Body of pancreas (tissue), 4 donors: Measurements from ENCODE around the gene DPY19L3. TPM values are rescaled to one million over a fixed set of nuclear protein-coding genes. Genes with fewer than 3 reads are reported as not detected.
A peak's percentile ranks its signal among the peaks of the same experiment; 100 is the strongest.

ENCODE experiments used
- ATAC-seq: fragments of 150-250 bp; one replicate; pipeline ENCODE4 v1.9.1; 2016
- DNase-seq, 4 donors: peaks; one replicate each; pipeline ENCODE4 v3.0.0-alpha.2; 2019
- H3K27ac ChIP-seq, 4 donors: fragments of 200-600 bp; sonication (generic); 1 replicate in 3 of 4; 2 replicates in 1 of 4; pipeline versions ENCODE4 v1.5.1 to v1.6.1; 2016 to 2019; ENCODE audit warnings: mild to moderate bottlenecking in 1 of 4, mixed read lengths in 1 of 4, moderate library complexity in 1 of 4
- H3K27me3 ChIP-seq, 2 donors: fragments of 200-600 bp; sonication (generic); one replicate each; pipeline ENCODE4 v1.6.0; 2016; ENCODE audit warnings: mild to moderate bottlenecking in 1 of 2
- H3K36me3 ChIP-seq, 2 donors: fragments of 200-600 bp; sonication (generic); replicated peaks in 1 of 2; 2 replicates each; pipeline ENCODE4 v1.5.1; 2016; ENCODE audit warnings: low read depth in 2 of 2; ENCODE audit not compliant: insufficient read depth in 1 of 2
- H3K4me1 ChIP-seq: fragments of 200-600 bp; sonication (generic); one replicate; pipeline ENCODE4 v1.6.0; 2016
- H3K4me3 ChIP-seq, 2 donors: fragments of 200-600 bp; sonication (generic); 1 replicate in 1 of 2; 2 replicates in 1 of 2; pipeline ENCODE4 v1.5.1; 2016 to 2019
- H3K9me3 ChIP-seq, 3 donors: fragments of 200-600 bp; sonication (generic); 1 replicate in 2 of 3; 2 replicates in 1 of 3; pipeline ENCODE4 v1.5.1; 2016
- CTCF ChIP-seq, 7 experiments: fragments of 450-650 bp in 4 of 7; fragments of 200-600 bp in 3 of 7; sonication (generic) in 3 of 7; IDR thresholded peaks; one replicate each; pipeline ENCODE4 v1.5.1; 2016 to 2019; ENCODE audit warnings: antibody characterized with exemption in 7 of 7
- POLR2A ChIP-seq, 3 donors: fragments of 450-650 bp; IDR thresholded peaks; one replicate each; pipeline ENCODE4 v1.6.1; 2016; ENCODE audit warnings: antibody characterized with exemption in 3 of 3, mild to moderate bottlenecking in 2 of 3
- WGBS, 2 donors: methylation state at CpG; one replicate each; pipeline ENCODE4 v1.1.5; 2017; 5-methylcytosine and 5-hydroxymethylcytosine counted together
- intact Hi-C: fragments of 100-400 bp; cut with DNase I; formaldehyde crosslinking; loops from one replicate; pipeline ENCODE4 v1.15.1; 2023
- total RNA-seq, 2 donors: library from RNA; depleted of rRNA; stranded (reverse); fragments of >200 nt; gene quantifications; one replicate each; pipeline ENCODE4 v1.1.0, GENCODE V29; 2016

DPY19L3 gene
- total RNA-seq, 2 donors from 2014 or later = 14.3 to 24.4 TPM

- H3K27me3 ChIP-seq = no peaks in the 10 kb centered on the region
- H3K9me3 ChIP-seq = no peaks in the 10 kb centered on the region
- TF ChIP-seq CTCF (IDR thresholded peaks at IDR 0.05) (no peak), POLR2A (IDR thresholded peaks at IDR 0.05) (peak in 1 of 3 donors; percentile 18)
- peaks cover 0 to 6% of the 10 kb centered on the region in 2 donors for H3K36me3 ChIP-seq
- H3K4me1 ChIP-seq = peaks cover 30% of the 10 kb centered on the region
- no peak overlapping the region for H3K4me3 ChIP-seq
- whole genome bisulfite sequencing, 2 donors = 29 to 34% methylated on average over 19 of the region's 19 CpGs
- DNase-seq (peak; percentile 58 to 80 (median 78)), ATAC-seq (peak; percentile 19)
- peak overlapping the region; percentile 78 to 96 (median 94) for H3K27ac ChIP-seq
- intact Hi-C loops = no loop called here
These were observed 1.7 kb downstream of the DPY19L3 start for GRCh38 chr19:32407004-32407992.

GRCh38 chr19:32415246-32415645 is 9.7 kb downstream of the DPY19L3 start:
- intact Hi-C loops = no loop called here
- Histone ChIP-seq H3K36me3 (peaks cover 0 to 7% of the 10 kb centered on the region in 2 donors), H3K4me1 (no peaks in the 10 kb centered on the region), H3K27ac (no peak overlapping the region), H3K4me3 (no peak overlapping the region), H3K9me3 (no peaks in the 10 kb centered on the region), H3K27me3 (no peaks in the 10 kb centered on the region)
- TF ChIP-seq POLR2A (IDR thresholded peaks at IDR 0.05) (no peak), CTCF (IDR thresholded peaks at IDR 0.05) (no peak)
- DNase-seq (no peak), ATAC-seq (no peak)
- WGBS, 2 donors = 90 to 94% methylated on average over 5 of the region's 5 CpGs

GRCh38 chr19:32415669-32416068 is 10.1 kb downstream of the DPY19L3 start:
- H3K4me1 ChIP-seq = no peaks in the 10 kb centered on the region
- H3K36me3 ChIP-seq = peaks cover 0 to 7% of the 10 kb centered on the region in 2 donors
- no peak for DNase-seq
- H3K27ac ChIP-seq = no peak overlapping the region
- intact Hi-C loops = no loop called here
- no peaks in the 10 kb centered on the region for H3K27me3 ChIP-seq
- H3K9me3 ChIP-seq = no peaks in the 10 kb centered on the region
- no peak for ATAC-seq
- no peak overlapping the region for H3K4me3 ChIP-seq
- WGBS, 2 donors = 90 to 95% methylated on average over 5 of the region's 5 CpGs
- TF ChIP-seq POLR2A (IDR thresholded peaks at IDR 0.05) (no peak), CTCF (IDR thresholded peaks at IDR 0.05) (no peak)

- Histone ChIP-seq H3K27ac (no peak overlapping the region), H3K4me1 (no peaks in the 10 kb centered on the region), H3K27me3 (no peaks in the 10 kb centered on the region), H3K36me3 (peaks cover 0 to 2% of the 10 kb centered on the region in 2 donors), H3K9me3 (no peaks in the 10 kb centered on the region), H3K4me3 (no peak overlapping the region)
- no peak for TF ChIP-seq CTCF (IDR thresholded peaks at IDR 0.05)
- TF ChIP-seq POLR2A (IDR thresholded peaks at IDR 0.05) = no peak
- no peak for ATAC-seq
- intact Hi-C loops = no loop called here
- no peak for DNase-seq
- WGBS, 2 donors = 97% methylated on average over 8 of the region's 8 CpGs
These were observed 11.3 kb downstream of the DPY19L3 start for GRCh38 chr19:32416749-32417456.
